HG03025 (cell line): ENCODE results near the gene FAT2.

Experiments used
- ATAC-seq: cut with Tn5 transposase; IDR thresholded peaks from one replicate; pipeline ENCODE4 v1.9.1; 2021; ENCODE audit warnings: mild to moderate bottlenecking, moderate library complexity; ENCODE audit not compliant: unreplicated experiment, low FRiP score

Gene FAT2

GRCh38 chr5:151591144-151591819 is at the start of gene FAT2:
Gene FAT2, minus strand, starts transcription at chr5:151591331. Its CDS starts 22,400 bp downstream, at chr5:151568931.
- ATAC-seq, result no peak

GRCh38 chr5:151638619-151639018 is 47.5 kb upstream of the FAT2 start:
- no peak for ATAC-seq

- ATAC-seq, result no peak
Measured at GRCh38 chr5:151637676-151638075, 46.5 kb upstream of the FAT2 start.

- ATAC-seq, result no peak
Measured at GRCh38 chr5:151633892-151634291, 42.8 kb upstream of the FAT2 start.

- ATAC-seq, result no peak
Measured at GRCh38 chr5:151632941-151633340, 41.8 kb upstream of the FAT2 start.

GRCh38 chr5:151632524-151632923 is 41.4 kb upstream of the FAT2 start:
- ATAC-seq, result no peak

- no peak for ATAC-seq
Measured at GRCh38 chr5:151631941-151632340, 40.8 kb upstream of the FAT2 start.

- no peak for ATAC-seq
Measured at GRCh38 chr5:151630088-151630487, 39.0 kb upstream of the FAT2 start.

- ATAC-seq, result no peak
Measured at GRCh38 chr5:151628112-151628823, 37.1 kb upstream of the FAT2 start.

- ATAC-seq, result no peak
Measured at GRCh38 chr5:151627650-151628049, 36.5 kb upstream of the FAT2 start.

GRCh38 chr5:151625285-151625684 is 34.2 kb upstream of the FAT2 start:
- no peak for ATAC-seq

- no peak for ATAC-seq
Measured at GRCh38 chr5:151624476-151624875, 33.3 kb upstream of the FAT2 start.

GRCh38 chr5:151622367-151623088 is 31.4 kb upstream of the FAT2 start:
- no peak for ATAC-seq

GRCh38 chr5:151620461-151620840 is 29.3 kb upstream of the FAT2 start:
- no peak for ATAC-seq

GRCh38 chr5:151619812-151620460 is 28.8 kb upstream of the FAT2 start:
- no peak for ATAC-seq

- no peak for ATAC-seq
Measured at GRCh38 chr5:151618907-151619306, 27.8 kb upstream of the FAT2 start.

GRCh38 chr5:151617841-151618710 is 26.9 kb upstream of the FAT2 start:
- ATAC-seq, result no peak

- ATAC-seq, result no peak
Measured at GRCh38 chr5:151617383-151617840, 26.3 kb upstream of the FAT2 start.

GRCh38 chr5:151615431-151615830 is 24.3 kb upstream of the FAT2 start:
- ATAC-seq, result no peak

- no peak for ATAC-seq
Measured at GRCh38 chr5:151614565-151614964, 23.4 kb upstream of the FAT2 start.
